H1 (cell line): Measurements from ENCODE around the gene SESN3. TPM values are rescaled to one million over a fixed set of nuclear protein-coding genes. Genes with fewer than 3 reads are reported as not detected.

Experiments used
- CTCF ChIA-PET: fragments of 300-600 bp; sonication (Branson Sonifier 250); formaldehyde crosslinking; loops from one replicate; lab custom pipeline; 2021; ENCODE audit not compliant: partially characterized antibody; lab: Charles Lee
- POLR2A ChIA-PET: fragments of 300-600 bp; sonication (Branson Sonifier 250); formaldehyde crosslinking; loops from one replicate; lab custom pipeline; 2021; ENCODE audit warnings: inconsistent platforms; ENCODE audit not compliant: partially characterized antibody; lab: Charles Lee
- DNase-seq, 2 experiments: peaks; one replicate each; pipeline versions ENCODE4 v3.0.0 to v3.0.0-alpha.2; 2010 to 2022; ENCODE audit warnings: low spot score in 2 of 2, low read depth in 1 of 2, mixed read lengths in 1 of 2
- FAIRE-seq: peaks from 2 replicates; lab custom pipeline; 2011; peaks lifted over from hg19 to GRCh38; lab: Jason Lieb, UNC
- H2AFZ ChIP-seq: 2 replicates; pipeline ENCODE4 v1.8.1; 2012; ENCODE audit warnings: low read length, inconsistent platforms
- H2AK5ac ChIP-seq: 2 replicates; pipeline ENCODE4 v1.6.1; 2013; ENCODE audit warnings: low read depth, low read length
- H2BK120ac ChIP-seq: replicated peaks from 2 replicates; pipeline ENCODE3; 2013; ENCODE audit warnings: low read depth, low read length, inconsistent platforms
- H2BK12ac ChIP-seq: 2 replicates; pipeline ENCODE4 v1.6.1; 2013; ENCODE audit warnings: low read depth, low read length
- H2BK15ac ChIP-seq: 2 replicates; pipeline ENCODE4 v1.6.1; 2013; ENCODE audit warnings: low read length
- H2BK20ac ChIP-seq: 2 replicates; pipeline ENCODE4 v1.6.1; 2013; ENCODE audit warnings: low read length
- H2BK5ac ChIP-seq: 2 replicates; pipeline ENCODE4 v1.6.1; 2013; ENCODE audit warnings: low read depth, low read length
- H3K14ac ChIP-seq: 2 replicates; pipeline ENCODE4 v1.6.1; 2013; ENCODE audit warnings: inconsistent platforms; ENCODE audit not compliant: insufficient read length
- H3K18ac ChIP-seq: 2 replicates; pipeline ENCODE4 v1.6.1; 2013; ENCODE audit warnings: low read length; ENCODE audit errors: extremely low read depth
- H3K23ac ChIP-seq: 2 replicates; pipeline ENCODE4 v1.6.1; 2013; ENCODE audit warnings: inconsistent platforms; ENCODE audit not compliant: insufficient read length
- H3K23me2 ChIP-seq: 2 replicates; pipeline ENCODE4 v1.6.1; 2013; ENCODE audit warnings: low read depth, low read length
- H3K27ac ChIP-seq: 2 replicates; pipeline ENCODE4 v1.6.1; 2011; ENCODE audit warnings: low read depth, low read length, inconsistent platforms
- H3K27me3 ChIP-seq, 4 experiments: replicated peaks in 1 of 4; 1 replicate in 1 of 4; 2 replicates in 3 of 4; pipeline versions ENCODE4 v1.6.1 to v1.8.1; 2011 to 2013; ENCODE audit warnings: low read length in 3 of 4, mild to moderate bottlenecking in 3 of 4, inconsistent platforms in 2 of 4, mixed read lengths in 2 of 4, moderate library complexity in 1 of 4; ENCODE audit not compliant: control insufficient read depth in 3 of 4, insufficient read depth in 3 of 4; ENCODE audit errors: extremely low read depth in 1 of 4
- H3K36me3 ChIP-seq, 4 experiments: 2 replicates each; pipeline versions ENCODE4 v1.6.1 to v1.8.1; 2011 to 2013; ENCODE audit warnings: mild to moderate bottlenecking in 4 of 4, low read length in 3 of 4, moderate library complexity in 2 of 4, control low read depth in 1 of 4, inconsistent platforms in 1 of 4; ENCODE audit not compliant: insufficient read depth in 4 of 4, control insufficient read depth in 2 of 4
- H3K4ac ChIP-seq: replicated peaks from 2 replicates; pipeline ENCODE3; 2013; ENCODE audit warnings: low read length, low read depth, mixed read lengths, inconsistent platforms; ENCODE audit not compliant: insufficient read length
- H3K4me1 ChIP-seq, 4 experiments: replicated peaks in 1 of 4; 1 replicate in 1 of 4; 2 replicates in 3 of 4; pipeline versions ENCODE4 v1.6.1 to v1.8.1; 2011 to 2013; ENCODE audit warnings: low read length in 3 of 4, inconsistent platforms in 2 of 4, mixed read lengths in 1 of 4; ENCODE audit not compliant: insufficient read depth in 4 of 4, control insufficient read depth in 3 of 4
- H3K4me2 ChIP-seq, 2 experiments: 2 replicates each; pipeline versions ENCODE4 v1.6.1 to v1.8.1; 2011 to 2013; ENCODE audit warnings: low read depth in 2 of 2, low read length in 2 of 2, control low read depth in 1 of 2, inconsistent platforms in 1 of 2, mild to moderate bottlenecking in 1 of 2; ENCODE audit not compliant: insufficient read depth in 1 of 2
- H3K4me3 ChIP-seq, 4 experiments: fragments of 200-600, 300-600 bp in 1 of 4; sonication (generic), shearing (Covaris generic), sonication (Bioruptor Twin) in 1 of 4; 2 replicates each; pipeline versions ENCODE4 v1.5.1 to v1.8.1; 2011 to 2016; ENCODE audit warnings: low read length in 4 of 4, low read depth in 3 of 4, control low read depth in 2 of 4, inconsistent platforms in 2 of 4, mild to moderate bottlenecking in 2 of 4, mixed read lengths in 1 of 4, moderate library complexity in 1 of 4; ENCODE audit not compliant: insufficient read depth in 2 of 4; ENCODE audit errors: extremely low read depth in 1 of 4
- H3K56ac ChIP-seq: replicated peaks from 2 replicates; pipeline ENCODE3; 2013; ENCODE audit warnings: low read depth, mild to moderate bottlenecking, mixed read lengths, low read length, inconsistent platforms; ENCODE audit not compliant: insufficient read length
- H3K79me1 ChIP-seq: 2 replicates; pipeline ENCODE4 v1.6.1; 2013; ENCODE audit warnings: low read depth, low read length, control low read depth
- H3K79me2 ChIP-seq, 2 experiments: 2 replicates each; pipeline versions ENCODE4 v1.6.1 to v1.8.1; 2012 to 2013; ENCODE audit warnings: low read length in 2 of 2, mild to moderate bottlenecking in 2 of 2, inconsistent platforms in 1 of 2; ENCODE audit not compliant: insufficient read depth in 2 of 2, control insufficient read depth in 1 of 2
- H3K9ac ChIP-seq, 4 experiments: replicated peaks in 1 of 4; 1 replicate in 1 of 4; 2 replicates in 3 of 4; pipeline versions ENCODE4 v1.6.1 to v1.8.1; 2011 to 2013; ENCODE audit warnings: low read depth in 3 of 4, low read length in 3 of 4, control low read depth in 2 of 4, mild to moderate bottlenecking in 2 of 4, moderate library complexity in 2 of 4, inconsistent platforms in 1 of 4; ENCODE audit errors: extremely low read depth in 1 of 4
- H3K9me3 ChIP-seq, 2 experiments: 2 replicates each; pipeline versions ENCODE4 v1.6.1 to v1.8.1; 2012 to 2013; ENCODE audit warnings: mild to moderate bottlenecking in 2 of 2, moderate library complexity in 2 of 2, control low read depth in 1 of 2, inconsistent platforms in 1 of 2, low read depth in 1 of 2, low read length in 1 of 2, mixed read lengths in 1 of 2; ENCODE audit not compliant: insufficient read depth in 2 of 2
- H4K20me1 ChIP-seq, 2 experiments: replicated peaks in 1 of 2; 2 replicates each; pipeline versions ENCODE3 to v1.8.1; 2011 to 2013; ENCODE audit warnings: inconsistent platforms in 2 of 2, low read length in 2 of 2, mild to moderate bottlenecking in 1 of 2; ENCODE audit not compliant: insufficient read depth in 2 of 2, control insufficient read depth in 1 of 2
- H4K5ac ChIP-seq: 2 replicates; pipeline ENCODE4 v1.6.1; 2013; ENCODE audit warnings: low read length, low read depth, mixed read lengths, inconsistent platforms; ENCODE audit not compliant: insufficient read length
- H4K8ac ChIP-seq: 2 replicates; pipeline ENCODE4 v1.8.0; 2013; ENCODE audit warnings: mild to moderate bottlenecking, moderate library complexity, low read length, inconsistent platforms; ENCODE audit not compliant: insufficient read depth; ENCODE audit errors: extremely low read depth
- H4K91ac ChIP-seq: replicated peaks from 2 replicates; pipeline ENCODE3; 2013; ENCODE audit warnings: low read length, mixed read lengths, inconsistent platforms; ENCODE audit not compliant: insufficient read length
- SP1 ChIP-seq: IDR thresholded peaks from 2 replicates; pipeline ENCODE4 v1.6.1; 2011; ENCODE audit warnings: low read depth, low read length
- TAF1 ChIP-seq: IDR thresholded peaks from 2 replicates; pipeline ENCODE4 v1.6.1; 2011; ENCODE audit warnings: mild to moderate bottlenecking, low read depth, low read length
- WGBS, 2 experiments: shearing (Covaris generic) in 1 of 2; methylation state at CpG; one replicate each; pipeline versions ENCODE4 v1.1.6 to v1.1.7; 2013 to 2015; ENCODE audit warnings: low lambda C conversion rate in 2 of 2, mixed read lengths in 2 of 2, inconsistent platforms in 1 of 2, low coverage in 1 of 2, missing lambda C conversion rate in 1 of 2; ENCODE audit not compliant: insufficient replicate concordance in 2 of 2, insufficient coverage in 1 of 2, insufficient read length in 1 of 2; ENCODE audit errors: extremely low coverage in 1 of 2, missing lambda C conversion rate in 1 of 2; 5-methylcytosine and 5-hydroxymethylcytosine counted together
- polyA plus RNA-seq, 7 experiments: library from polyadenylated mRNA; depleted of rRNA in 3 of 7; stranded (reverse) in 5 of 7; unstranded in 2 of 7; fragments of >200 nt in 5 of 7; fragments of 200-250 nt in 2 of 7; gene quantifications; 1 replicate in 5 of 7; 2 replicates in 1 of 7; 4 replicates in 1 of 7; pipeline versions ENCODE4 v1.2.1 to v1.2.3, GENCODE V29; 2011 to 2013; ENCODE audit warnings: missing spikeins in 2 of 7, mixed read lengths in 2 of 7
- total RNA-seq: library from RNA; stranded (reverse); fragmentation: NEBNext Ultra II Directional; extraction: Animal tissue kit (Norgen Biotek cat#: 25700); gene quantifications from 2 replicates; pipeline ENCODE4 v1.2.1, GENCODE V29; 2021

The SESN3 gene
- total and polyA plus RNA-seq, 2 of the 8 experiments (the other 6 are each of a cell fraction or from before 2014, with no cell fraction given) = 10.2 to 31.1 TPM

GRCh38 chr11:95269036-95269819 lies 38.2 kb upstream of the SESN3 start:
- Histone ChIP-seq H3K9ac (no peak overlapping the region), H3K4me1 (no peaks in the 10 kb centered on the region; a peak in 1 of 7 replicates), H3K18ac (no peak overlapping the region), H3K79me1 (no peaks in the 10 kb centered on the region), H2BK20ac (no peak overlapping the region), H4K20me1 (no peaks in the 10 kb centered on the region), H4K91ac (no peak overlapping the region), H3K9me3 (no peaks in the 10 kb centered on the region), H2AK5ac (no peak overlapping the region), H3K23me2 (no peaks in the 10 kb centered on the region), H3K27me3 (peaks cover 0 to 1% (median 0%) of the 10 kb centered on the region in 4 experiments; a peak in 2 of 7 replicates), H3K4ac (no peak overlapping the region), H3K56ac (no peak overlapping the region), H2BK12ac (no peak overlapping the region), H2BK15ac (no peak overlapping the region), H2AFZ (no peak overlapping the region), H4K5ac (no peak overlapping the region), H2BK5ac (no peak overlapping the region), H3K4me3 (no peak overlapping the region), H3K36me3 (no peaks in the 10 kb centered on the region), H2BK120ac (no peak overlapping the region), H3K23ac (no peak overlapping the region), H4K8ac (no peak overlapping the region), H3K79me2 (no peaks in the 10 kb centered on the region), H3K4me2 (no peak overlapping the region), H3K27ac (no peak overlapping the region), H3K14ac (no peak overlapping the region)
- ChIA-PET POLR2A (no interaction called here), CTCF (no interaction called here)
- 91% methylated on average over 5 of the region's 5 CpGs; no CpG with 5 or more reads in 1 of the 2 experiments for WGBS, 2 experiments
- FAIRE-seq = no peak
- DNase-seq = no peak
- no peak for TF ChIP-seq TAF1
- no peak for TF ChIP-seq SP1
